ENCODE measurements around the gene RSKR. TPM values are rescaled to one million over a fixed set of nuclear protein-coding genes. Genes with fewer than 3 reads are reported as not detected.

The RSKR gene
- total RNA-seq, 5 donors from 2014 or later (not counting 1 experiment from before 2014, with no cell fraction given): 14.2 to 26.1 (median 21.9) TPM

DNA sequence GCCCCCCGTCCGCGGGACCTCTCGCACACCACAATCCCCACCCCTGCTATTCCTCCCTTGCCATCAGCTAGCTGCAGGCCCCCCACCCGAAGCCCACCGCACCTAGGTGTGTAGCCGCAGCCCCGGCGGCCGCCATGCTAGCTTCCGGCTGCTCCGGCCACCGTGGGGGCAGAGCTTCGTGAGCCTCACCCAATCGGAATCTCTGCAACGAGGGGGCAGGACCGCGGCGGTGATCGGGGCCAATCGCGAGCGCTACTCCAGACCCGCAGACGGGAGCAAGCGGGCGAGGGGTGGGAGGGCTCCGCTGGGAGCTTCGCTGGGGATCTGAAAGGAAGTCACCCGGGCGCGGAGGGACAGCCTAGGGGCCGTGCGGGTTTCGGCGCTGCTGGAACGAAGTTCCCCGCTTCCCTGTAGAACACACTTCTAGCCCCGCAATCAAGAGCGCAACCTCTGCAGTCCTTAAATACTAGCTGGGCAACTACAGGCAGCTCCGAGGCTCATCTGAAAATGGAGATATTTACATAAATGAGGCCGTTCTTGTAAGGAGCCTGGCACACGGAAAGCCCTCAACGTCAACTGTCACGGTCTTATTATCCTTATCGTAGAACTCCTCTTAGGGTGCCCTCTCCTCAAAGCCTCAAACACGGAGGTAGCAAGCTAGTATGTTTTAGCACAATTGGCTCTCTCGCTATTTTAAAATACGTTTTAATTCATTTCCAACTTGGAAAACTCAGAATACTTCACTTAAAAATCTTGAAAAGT, 42.4 kb downstream of the RSKR start, which contains the start of gene PIGS:
Gene PIGS (minus strand): TSS at position 164 of the 762 bp plus-strand sequence. CDS start 28 bp downstream, at position 136.
- WGBS (ENCODE audit: insufficient coverage): under 1% methylated on average over 39 of the region's 49 CpGs

DNA sequence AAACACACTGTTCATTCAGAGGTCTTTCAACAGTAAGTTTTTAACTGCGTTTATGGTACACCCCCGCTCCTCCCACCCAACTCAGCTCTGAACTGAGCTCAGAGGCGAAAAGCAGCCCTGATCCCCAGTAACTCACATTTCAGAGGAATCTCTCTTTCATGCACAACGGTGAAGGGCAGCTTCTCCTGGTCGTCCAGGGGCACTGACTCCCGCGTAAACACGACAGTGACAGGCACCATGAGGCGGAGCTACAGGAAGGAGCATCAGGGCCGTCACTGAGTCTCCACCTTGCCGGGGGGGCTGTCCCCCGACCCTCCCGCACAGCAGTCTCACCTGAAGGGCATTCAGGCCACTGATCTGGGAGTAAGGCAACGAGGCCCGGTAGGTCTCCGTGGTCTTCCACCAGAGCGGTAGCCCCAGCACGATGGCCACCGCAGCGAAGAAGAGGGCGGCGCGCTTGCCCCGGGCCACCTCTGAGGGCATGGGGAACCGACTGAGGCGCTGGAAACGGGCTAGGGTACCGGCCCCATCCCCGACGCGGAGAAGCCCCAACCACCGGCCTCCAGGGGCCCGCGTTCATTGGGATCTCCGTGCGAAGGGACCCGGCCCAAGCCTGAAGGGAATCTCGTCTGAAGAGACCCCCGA, 43.1 kb downstream of the RSKR start:
- Histone ChIP-seq H3K4me1 (ENCODE audit: control insufficient read depth in 1 of 2, extremely low read depth in 1 of 2, insufficient read depth in 2 of 2, low read length in 2 of 2) (peaks cover 16 to 42% of the 10 kb centered on the region in 2 experiments), H3K27ac (ENCODE audit: low read length) (peak overlapping the region; percentile 83), H3K27me3 (replicated peaks in 1 of 2; ENCODE audit: control insufficient read depth in 2 of 2, extremely low read depth in 1 of 2, insufficient read depth in 2 of 2, low read length in 1 of 2) (no peaks in the 10 kb centered on the region), H3K9me3 (no peaks in the 10 kb centered on the region), H3K36me3 (ENCODE audit: control insufficient read depth in 2 of 2, extremely low read depth in 1 of 2, insufficient read depth in 1 of 2, low read length in 1 of 2) (peaks cover 5 to 16% of the 10 kb centered on the region in 2 donors), H3K4me3 (ENCODE audit: control insufficient read depth in 1 of 2, extremely low read depth in 1 of 2, low read length in 1 of 2) (peak overlapping the region; percentile 86 to 95)
- Mint-ChIP-seq H3K36me3 (peaks cover 22% of the 10 kb centered on the region), H3K27ac (peak overlapping the region; percentile 92 to 93), H3K4me3 (peak overlapping the region; percentile 93 to 97 (median 97)), H3K9me3 (no peaks in the 10 kb centered on the region), H3K4me1 (peaks cover 54 to 66% (median 61%) of the 10 kb centered on the region in 3 donors), H3K27me3 (no peaks in the 10 kb centered on the region)
- ATAC-seq (replicated peaks in 1 of 4) (peak; percentile 52 to 60 (median 58)), DNase-seq (peak in 24 of 35 experiments; percentile 8 to 64 (median 36))
- POLR2A ChIA-PET: interaction anchor here (0.6 to 2.0 kb wide), 4 partner anchors 20 to 29 kb away, joined by 3 to 11 read pairs (median 8); no protein-coding TSS in a partner anchor
- CTCF ChIA-PET: interaction anchor here (0.5 to 1.1 kb wide), 7 partner anchors 21 to 1533 kb away, joined by 3 to 9 read pairs (median 4); partner anchors contain the start of gene BLTP2 (in 1 of the 2)
- under 1% methylated on average over 38 of the region's 39 CpGs for WGBS (ENCODE audit: insufficient coverage)

More for the DNA sequence above, 42.4 kb downstream of the RSKR start, which contains the start of gene PIGS:
- POLR2A ChIA-PET: interaction anchor here (0.6 to 2.0 kb wide), 4 partner anchors 20 to 28 kb away, joined by 3 to 11 read pairs (median 8); no protein-coding TSS in a partner anchor
- H3K36me3 ChIP-seq (ENCODE audit: control insufficient read depth in 2 of 2, extremely low read depth in 1 of 2, insufficient read depth in 1 of 2, low read length in 1 of 2): peaks cover 5 to 14% of the 10 kb centered on the region in 2 donors
- no peaks in the 10 kb centered on the region for H3K9me3 ChIP-seq
- ATAC-seq (replicated peaks in 1 of 4): peak; percentile 97 to 98 (median 98)
- H3K9me3 Mint-ChIP-seq: no peaks in the 10 kb centered on the region
- H3K27me3 Mint-ChIP-seq: no peaks in the 10 kb centered on the region
- CTCF ChIA-PET: interaction anchor here (0.5 to 1.1 kb wide), 8 partner anchors 9 to 1533 kb away, joined by 3 to 9 read pairs (median 4); partner anchors contain the start of genes BLTP2 (in 1 of the 2) and PROCA1 (in 1 of the 2)
- H3K27ac Mint-ChIP-seq: peak within 1 kb of the TSS; percentile 92 to 93
- H3K27me3 ChIP-seq (replicated peaks in 1 of 2; ENCODE audit: control insufficient read depth in 2 of 2, extremely low read depth in 1 of 2, insufficient read depth in 2 of 2, low read length in 1 of 2): no peaks in the 10 kb centered on the region
- H3K4me1 Mint-ChIP-seq: peaks cover 61 to 72% (median 68%) of the 10 kb centered on the region in 3 donors
- H3K27ac ChIP-seq (ENCODE audit: low read length): peak within 1 kb of the TSS; percentile 83
- H3K36me3 Mint-ChIP-seq: peaks cover 22% of the 10 kb centered on the region
- peak within 1 kb of the TSS; percentile 93 to 97 (median 97) for H3K4me3 Mint-ChIP-seq
- peak; percentile 73 to 93 (median 85) for DNase-seq
- peak within 1 kb of the TSS; percentile 86 to 95 for H3K4me3 ChIP-seq (ENCODE audit: control insufficient read depth in 1 of 2, extremely low read depth in 1 of 2, low read length in 1 of 2)
- peaks cover 18 to 47% of the 10 kb centered on the region in 2 experiments for H3K4me1 ChIP-seq (ENCODE audit: control insufficient read depth in 1 of 2, extremely low read depth in 1 of 2, insufficient read depth in 2 of 2, low read length in 2 of 2)

DNA sequence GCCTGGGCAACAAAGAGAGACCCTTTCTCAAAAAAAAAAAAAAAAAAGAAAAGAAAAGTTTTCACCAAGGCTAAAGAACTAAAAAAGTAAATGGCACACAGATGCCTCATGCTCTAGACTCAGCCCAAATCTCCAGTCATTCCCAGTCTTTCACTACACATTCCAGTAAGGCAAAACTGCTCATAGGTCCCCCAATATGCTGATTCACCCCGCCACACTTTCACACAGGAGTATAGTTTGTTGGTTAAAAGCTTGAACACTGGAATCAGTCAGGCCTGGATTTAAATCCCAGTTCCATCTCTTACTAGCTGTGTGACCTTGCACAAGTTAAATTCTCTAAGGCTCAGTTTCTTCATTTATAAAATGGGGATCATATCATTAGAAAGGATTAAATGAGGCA, 44.5 kb downstream of the RSKR start:
- CTCF ChIA-PET: interaction anchor here (0.5 to 0.7 kb wide), 3 partner anchors 31 to 389 kb away, joined by 3 to 4 read pairs (median 4); no protein-coding TSS in a partner anchor
- H3K27me3 ChIP-seq (replicated peaks in 1 of 2; ENCODE audit: control insufficient read depth in 2 of 2, extremely low read depth in 1 of 2, insufficient read depth in 2 of 2, low read length in 1 of 2): no peaks in the 10 kb centered on the region
- no CpG with 5 or more reads among the region's 1 CpG for WGBS (ENCODE audit: insufficient coverage)
- H3K36me3 ChIP-seq (ENCODE audit: control insufficient read depth in 2 of 2, extremely low read depth in 1 of 2, insufficient read depth in 1 of 2, low read length in 1 of 2): peaks cover 5 to 16% of the 10 kb centered on the region in 2 donors
- H3K36me3 Mint-ChIP-seq: peaks cover 22% of the 10 kb centered on the region
- peak overlapping the region; percentile 44 to 59 for H3K27ac Mint-ChIP-seq
- H3K9me3 Mint-ChIP-seq: no peaks in the 10 kb centered on the region
- peaks cover 16 to 38% of the 10 kb centered on the region in 2 experiments for H3K4me1 ChIP-seq (ENCODE audit: control insufficient read depth in 1 of 2, extremely low read depth in 1 of 2, insufficient read depth in 2 of 2, low read length in 2 of 2)
- peaks cover 61 to 66% (median 64%) of the 10 kb centered on the region in 3 donors for H3K4me1 Mint-ChIP-seq
- H3K4me3 Mint-ChIP-seq: peak overlapping the region; percentile 93 to 97 (median 97)
- H3K27ac ChIP-seq (ENCODE audit: low read length): no peak overlapping the region
- POLR2A ChIA-PET: interaction anchor here in 1 of 2 donors (0.7 kb wide), 1 partner anchor 63 kb away, joined by 5 read pairs; no protein-coding TSS in a partner anchor
- H3K9me3 ChIP-seq: no peaks in the 10 kb centered on the region
- no peaks in the 10 kb centered on the region for H3K27me3 Mint-ChIP-seq
- H3K4me3 ChIP-seq (ENCODE audit: control insufficient read depth in 1 of 2, extremely low read depth in 1 of 2, low read length in 1 of 2): no peak overlapping the region
- ATAC-seq (replicated peaks in 1 of 4): no peak
- no peak for DNase-seq

DNA sequence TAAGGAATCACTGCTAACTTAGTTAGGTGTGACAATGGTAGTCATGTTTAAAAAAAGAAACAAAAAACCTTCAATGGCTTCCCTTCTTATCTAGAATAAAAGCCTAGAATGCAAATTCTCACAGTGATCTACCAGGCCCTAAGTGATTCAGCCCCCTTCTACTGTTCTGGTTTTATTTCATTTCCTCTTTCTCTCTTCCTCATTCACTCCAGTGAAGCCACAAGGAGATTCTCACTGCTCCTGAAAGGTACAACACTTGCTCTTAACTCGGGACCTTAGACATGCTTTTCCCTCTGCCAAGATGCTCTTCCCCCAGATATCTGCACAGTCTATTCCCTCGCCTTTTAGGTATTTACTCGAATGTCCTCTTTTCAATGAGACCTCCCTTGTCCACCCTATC, 46.4 kb downstream of the RSKR start:
- Mint-ChIP-seq H3K4me3 (no peak overlapping the region), H3K9me3 (no peaks in the 10 kb centered on the region), H3K27ac (peak overlapping the region; percentile 21 to 71), H3K4me1 (peaks cover 52 to 56% (median 53%) of the 10 kb centered on the region in 3 donors), H3K36me3 (peaks cover 26% of the 10 kb centered on the region), H3K27me3 (no peaks in the 10 kb centered on the region)
- CTCF ChIA-PET: interaction anchor here in 1 of 2 donors (1.2 kb wide), 1 partner anchor 17 kb away, joined by 3 read pairs; no protein-coding TSS in a partner anchor
- no peaks in the 10 kb centered on the region for H3K27me3 ChIP-seq (replicated peaks in 1 of 2; ENCODE audit: control insufficient read depth in 2 of 2, extremely low read depth in 1 of 2, insufficient read depth in 2 of 2, low read length in 1 of 2)
- DNase-seq (no peak), ATAC-seq (replicated peaks in 1 of 4) (no peak)
- H3K27ac ChIP-seq (ENCODE audit: low read length): no peak overlapping the region
- 78% methylated on average over 3 of the region's 3 CpGs for WGBS (ENCODE audit: insufficient coverage)
- no peak overlapping the region for H3K4me3 ChIP-seq (ENCODE audit: control insufficient read depth in 1 of 2, extremely low read depth in 1 of 2, low read length in 1 of 2)
- H3K36me3 ChIP-seq (ENCODE audit: control insufficient read depth in 2 of 2, extremely low read depth in 1 of 2, insufficient read depth in 1 of 2, low read length in 1 of 2): peaks cover 8 to 21% of the 10 kb centered on the region in 2 donors
- no peaks in the 10 kb centered on the region for H3K9me3 ChIP-seq
- H3K4me1 ChIP-seq (ENCODE audit: control insufficient read depth in 1 of 2, extremely low read depth in 1 of 2, insufficient read depth in 2 of 2, low read length in 2 of 2): peaks cover 16 to 33% of the 10 kb centered on the region in 2 experiments
- POLR2A ChIA-PET: no interaction called here

DNA sequence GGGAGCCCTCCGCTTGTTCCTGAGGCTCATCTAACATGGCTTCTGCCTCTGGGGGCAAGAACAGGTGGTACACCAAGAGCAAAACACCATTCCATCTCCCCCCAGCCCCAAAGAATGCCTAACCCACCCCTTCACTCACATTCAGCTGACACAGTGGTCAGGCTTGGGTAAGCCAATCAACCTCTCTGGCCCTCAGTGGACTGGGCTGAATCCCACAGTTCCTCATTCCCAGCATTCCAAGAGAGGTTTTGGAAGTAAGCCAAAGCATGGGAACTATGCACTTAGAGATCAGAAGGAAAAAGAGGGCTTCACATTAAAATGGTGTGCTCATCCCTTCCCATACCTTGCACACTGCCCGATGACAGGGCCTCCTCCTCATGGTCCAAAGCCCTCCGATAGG, 50.5 kb downstream of the RSKR start:
- Mint-ChIP-seq H3K27me3 (no peaks in the 10 kb centered on the region), H3K9me3 (no peaks in the 10 kb centered on the region)

More for the DNA sequence above, 50.5 kb downstream of the RSKR start:
- ChIA-PET CTCF (no interaction called here), POLR2A (no interaction called here)
- no peak overlapping the region for H3K27ac ChIP-seq (ENCODE audit: low read length)
- 100% methylated on average over 1 of the region's 3 CpGs for WGBS (ENCODE audit: insufficient coverage)
- no peaks in the 10 kb centered on the region for H3K27me3 ChIP-seq (replicated peaks in 1 of 2; ENCODE audit: control insufficient read depth in 2 of 2, extremely low read depth in 1 of 2, insufficient read depth in 2 of 2, low read length in 1 of 2)
- H3K4me3 Mint-ChIP-seq: no peak overlapping the region
- peaks cover 36% of the 10 kb centered on the region for H3K36me3 Mint-ChIP-seq
- H3K9me3 ChIP-seq: no peaks in the 10 kb centered on the region
- H3K4me3 ChIP-seq (ENCODE audit: control insufficient read depth in 1 of 2, extremely low read depth in 1 of 2, low read length in 1 of 2): no peak overlapping the region
- ATAC-seq (replicated peaks in 1 of 4) (no peak), DNase-seq (no peak)
- no peak overlapping the region for H3K27ac Mint-ChIP-seq
- peaks cover 22 to 24% (median 23%) of the 10 kb centered on the region in 3 donors for H3K4me1 Mint-ChIP-seq
- peaks cover 14 to 46% of the 10 kb centered on the region in 2 donors for H3K36me3 ChIP-seq (ENCODE audit: control insufficient read depth in 2 of 2, extremely low read depth in 1 of 2, insufficient read depth in 1 of 2, low read length in 1 of 2)
- peaks cover 0 to 3% of the 10 kb centered on the region in 2 experiments for H3K4me1 ChIP-seq (ENCODE audit: control insufficient read depth in 1 of 2, extremely low read depth in 1 of 2, insufficient read depth in 2 of 2, low read length in 2 of 2)

All from T-cell (primary cell).